HG03139 (cell line): ENCODE data around the gene KCNK7.
A peak's percentile ranks its signal among the peaks of the same experiment; 100 is the strongest.

Source experiments
- ATAC-seq: cut with Tn5 transposase; IDR thresholded peaks from one replicate; pipeline ENCODE4 v1.9.1; 2021; ENCODE audit not compliant: unreplicated experiment

Gene KCNK7

GRCh38 chr11:65629579-65629978 is 34.0 kb upstream of the KCNK7 start:
- ATAC-seq = no peak

- no peak for ATAC-seq
Observed at GRCh38 chr11:65627202-65627601, 31.6 kb upstream of the KCNK7 start.

- ATAC-seq = no peak
Observed at GRCh38 chr11:65625628-65626342, 30.2 kb upstream of the KCNK7 start.

GRCh38 chr11:65624931-65625627 is 29.5 kb upstream of the KCNK7 start:
- no peak for ATAC-seq

- ATAC-seq = no peak
Observed at GRCh38 chr11:65623852-65624616, 28.4 kb upstream of the KCNK7 start.

- no peak for ATAC-seq
Observed at GRCh38 chr11:65623177-65623576, 27.6 kb upstream of the KCNK7 start.

- ATAC-seq = no peak
Observed at GRCh38 chr11:65622011-65622410, 26.4 kb upstream of the KCNK7 start.

- no peak for ATAC-seq
Observed at GRCh38 chr11:65621460-65621859, 25.9 kb upstream of the KCNK7 start.

DNA sequence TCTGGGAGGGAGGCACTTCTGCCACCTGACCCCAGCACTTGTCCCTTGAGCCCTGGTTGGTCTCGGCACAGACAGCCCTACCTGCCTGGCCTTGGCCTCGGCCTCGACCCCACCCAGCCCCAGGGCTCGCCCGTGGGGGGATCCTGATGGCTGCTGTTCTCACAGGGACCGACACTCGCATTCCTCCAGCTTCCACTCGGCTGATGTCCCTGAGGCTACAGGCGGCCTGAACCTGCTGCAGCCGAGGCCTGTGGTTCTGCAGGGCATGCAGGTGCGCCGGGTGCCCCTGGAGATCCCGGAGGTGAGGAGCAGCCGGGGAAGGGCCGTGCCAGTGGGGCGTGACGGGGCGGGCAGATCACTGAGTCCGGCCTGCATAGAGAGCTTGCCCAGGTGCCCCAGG is 25.1 kb upstream of the KCNK7 start:
- ATAC-seq = no peak

GRCh38 chr11:65619281-65619928 is 23.8 kb upstream of the KCNK7 start:
- no peak for ATAC-seq

DNA sequence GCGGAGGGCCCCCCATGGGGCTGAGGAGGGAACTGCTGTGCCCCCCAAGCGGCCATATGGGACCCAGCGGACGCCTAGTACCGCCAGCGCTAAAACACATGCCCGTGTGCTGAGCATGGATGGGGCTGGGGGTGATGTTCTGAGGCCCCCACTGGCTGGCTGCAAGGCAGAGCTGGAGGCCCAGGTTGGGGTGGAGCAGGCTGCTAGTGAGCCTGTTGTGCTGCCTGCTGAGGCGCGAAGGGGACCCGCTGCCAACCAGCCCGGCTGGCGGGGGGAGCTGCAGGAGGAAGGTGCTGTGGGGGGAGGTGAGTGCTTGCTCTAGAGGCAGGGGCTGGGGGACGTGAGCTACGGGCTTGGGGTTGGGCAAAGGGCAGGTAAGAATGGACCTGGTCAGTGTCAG is 23.2 kb upstream of the KCNK7 start:
- no peak for ATAC-seq

DNA sequence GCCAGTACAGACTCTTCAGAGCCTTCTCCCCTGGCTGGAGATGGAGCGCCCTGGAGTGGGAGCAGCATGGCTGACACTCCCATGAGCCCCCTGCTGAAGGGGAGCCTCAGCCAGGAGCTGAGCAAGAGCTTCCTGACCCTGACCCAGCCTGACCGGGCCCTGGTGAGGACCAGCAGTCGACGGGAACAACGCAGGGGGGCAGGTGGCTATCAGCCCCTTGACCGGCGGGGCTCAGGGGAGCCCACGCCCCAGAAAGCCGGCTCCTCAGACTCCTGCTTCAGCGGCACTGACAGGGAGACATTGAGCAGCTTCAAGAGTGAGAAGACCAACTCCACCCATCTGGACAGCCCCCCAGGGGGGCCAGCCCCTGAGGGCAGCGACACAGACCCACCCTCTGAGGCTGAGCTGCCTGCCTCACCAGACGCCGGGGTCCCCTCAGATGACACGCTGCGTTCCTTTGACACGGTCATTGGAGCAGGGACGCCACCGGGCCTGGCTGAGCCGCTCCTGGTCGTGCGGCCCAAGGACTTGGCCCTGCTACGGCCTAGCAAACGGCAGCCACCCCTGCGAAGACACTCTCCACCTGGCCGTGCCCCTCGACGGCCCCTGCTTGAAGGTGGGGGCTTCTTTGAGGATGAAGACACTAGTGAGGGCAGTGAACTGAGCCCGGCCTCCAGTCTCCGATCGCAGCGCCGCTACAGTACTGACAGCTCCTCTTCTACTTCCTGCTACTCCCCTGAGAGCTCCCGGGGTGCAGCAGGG is 22.6 kb upstream of the KCNK7 start:
- no peak for ATAC-seq

- ATAC-seq = no peak
Observed at GRCh38 chr11:65617136-65617850, 21.7 kb upstream of the KCNK7 start.

- no peak for ATAC-seq
Observed at GRCh38 chr11:65616575-65617001, 21.0 kb upstream of the KCNK7 start.

GRCh38 chr11:65615950-65616574 is 20.5 kb upstream of the KCNK7 start:
- ATAC-seq = peak; percentile 3

- peak; percentile 73 for ATAC-seq
Observed at GRCh38 chr11:65615229-65615949, 19.8 kb upstream of the KCNK7 start, which contains the start of gene PCNX3. Gene PCNX3 (plus strand): TSS chr11:65615776. CDS start chr11:65616312, 536 bp downstream.

GRCh38 chr11:65613091-65613928 is 17.7 kb upstream of the KCNK7 start:
- ATAC-seq = no peak

- no peak for ATAC-seq
Observed at GRCh38 chr11:65612691-65613090, 17.1 kb upstream of the KCNK7 start.
